Smooth muscle cell (in vitro differentiated cells): ENCODE results near the gene HOXA1. TPM values are rescaled to one million over a fixed set of nuclear protein-coding genes. Genes with fewer than 3 reads are reported as not detected.
A peak's percentile ranks its signal among the peaks of the same experiment; 100 is the strongest.

Experiments
- DNase-seq: peaks from one replicate; lab custom pipeline; 2025; ENCODE audit not compliant: unreplicated experiment; lab: John Stamatoyannopoulos, UW
- H2AFZ ChIP-seq: fragments of 200-600 bp; sonication (generic); 2 replicates; pipeline ENCODE4 v1.6.0; 2016; ENCODE audit warnings: antibody characterized with exemption, low read depth, mild to moderate bottlenecking
- H3F3A ChIP-seq: fragments of 200-600 bp; sonication (generic); 2 replicates; pipeline ENCODE4 v1.6.0; 2017; ENCODE audit warnings: antibody characterized with exemption, low read depth
- H3K27ac ChIP-seq: fragments of 200-600 bp; sonication (generic); 2 replicates; pipeline ENCODE4 v1.5.1; 2016; ENCODE audit warnings: low read depth, mild to moderate bottlenecking
- H3K27me3 ChIP-seq: fragments of 200-600 bp; sonication (generic); 2 replicates; pipeline ENCODE4 v1.6.1; 2016; ENCODE audit warnings: low read depth, mild to moderate bottlenecking
- H3K36me3 ChIP-seq: fragments of 200-600 bp; sonication (generic); 2 replicates; pipeline ENCODE4 v1.5.1; 2016; ENCODE audit warnings: low read depth
- H3K4me1 ChIP-seq: fragments of 200-600 bp; sonication (generic); 2 replicates; pipeline ENCODE4 v1.5.1; 2016; ENCODE audit warnings: low read depth
- H3K4me2 ChIP-seq: fragments of 200-600 bp; sonication (generic); 2 replicates; pipeline ENCODE4 v1.6.0; 2016; ENCODE audit warnings: mild to moderate bottlenecking
- H3K4me3 ChIP-seq: fragments of 200-600 bp; sonication (generic); 2 replicates; pipeline ENCODE4 v1.5.1; 2016; ENCODE audit warnings: mild to moderate bottlenecking
- H3K79me2 ChIP-seq: fragments of 200-600 bp; sonication (generic); 2 replicates; pipeline ENCODE4 v1.6.0; 2016; ENCODE audit warnings: low read depth, mild to moderate bottlenecking
- H3K9ac ChIP-seq: fragments of 200-600 bp; sonication (generic); 2 replicates; pipeline ENCODE4 v1.6.0; 2016; ENCODE audit warnings: low read depth
- H3K9me3 ChIP-seq: fragments of 200-600 bp; sonication (generic); replicated peaks from 2 replicates; pipeline ENCODE4 v1.5.1; 2016; ENCODE audit warnings: low read depth
- H4K20me1 ChIP-seq: fragments of 200-600 bp; sonication (generic); 2 replicates; pipeline ENCODE4 v1.6.0; 2016; ENCODE audit warnings: low read depth
- WGBS: methylation state at CpG from one replicate; pipeline ENCODE4 v1.1.7; 2016; ENCODE audit warnings: low lambda C conversion rate; 5-methylcytosine and 5-hydroxymethylcytosine counted together
- polyA plus RNA-seq: library from polyadenylated mRNA; unstranded; fragments of >200 nt; fragmentation: Nextera tagmentation; extraction: Ambion mirVana; gene quantifications from 2 replicates; pipeline ENCODE4 v1.2.1, GENCODE V29; 2016
- total RNA-seq: library from RNA; depleted of rRNA; stranded (reverse); fragments of >200 nt; gene quantifications from 2 replicates; pipeline ENCODE4 v1.2.3, GENCODE V29; 2014
- TF ChIP-seq, protein P1 (sequence below): fragments of 200-600 bp; sonication (generic); IDR thresholded peaks from 2 replicates; pipeline ENCODE4 v1.5.1; 2017; ENCODE audit warnings: borderline replicate concordance, mild to moderate bottlenecking, antibody characterized with exemption; ENCODE audit not compliant: insufficient read depth, poor library complexity, severe bottlenecking

The HOXA1 gene
- total and polyA plus RNA-seq, 2 experiments from 2014 or later, result 0.40 TPM; not detected in 1

DNA sequence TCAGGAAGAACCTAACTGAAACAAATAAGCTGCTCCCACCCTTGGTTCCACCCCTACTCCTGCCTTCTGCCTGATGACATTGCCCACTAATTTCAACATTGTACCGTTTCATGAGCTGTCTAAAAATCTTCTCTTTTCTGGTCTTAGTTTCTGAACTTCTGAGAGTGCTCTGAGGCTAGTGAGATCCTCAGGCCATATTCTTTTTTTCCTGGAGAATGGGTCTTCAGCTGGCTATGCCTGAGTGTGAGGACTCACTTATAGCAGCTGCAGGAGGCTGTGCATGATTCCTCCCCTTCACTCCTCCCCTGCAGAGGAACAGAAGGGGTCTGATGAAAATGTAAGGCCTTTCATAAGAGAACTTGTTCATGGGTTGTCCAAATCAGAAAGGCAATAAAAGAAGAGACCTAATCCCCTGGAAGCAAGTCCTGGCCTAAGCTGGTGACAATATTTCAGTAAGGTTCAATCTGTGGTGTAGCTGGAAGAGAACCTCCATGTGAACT is 23.7 kb upstream of the HOXA1 start:
- no peak for DNase-seq
- TF ChIP-seq, protein P1, sequence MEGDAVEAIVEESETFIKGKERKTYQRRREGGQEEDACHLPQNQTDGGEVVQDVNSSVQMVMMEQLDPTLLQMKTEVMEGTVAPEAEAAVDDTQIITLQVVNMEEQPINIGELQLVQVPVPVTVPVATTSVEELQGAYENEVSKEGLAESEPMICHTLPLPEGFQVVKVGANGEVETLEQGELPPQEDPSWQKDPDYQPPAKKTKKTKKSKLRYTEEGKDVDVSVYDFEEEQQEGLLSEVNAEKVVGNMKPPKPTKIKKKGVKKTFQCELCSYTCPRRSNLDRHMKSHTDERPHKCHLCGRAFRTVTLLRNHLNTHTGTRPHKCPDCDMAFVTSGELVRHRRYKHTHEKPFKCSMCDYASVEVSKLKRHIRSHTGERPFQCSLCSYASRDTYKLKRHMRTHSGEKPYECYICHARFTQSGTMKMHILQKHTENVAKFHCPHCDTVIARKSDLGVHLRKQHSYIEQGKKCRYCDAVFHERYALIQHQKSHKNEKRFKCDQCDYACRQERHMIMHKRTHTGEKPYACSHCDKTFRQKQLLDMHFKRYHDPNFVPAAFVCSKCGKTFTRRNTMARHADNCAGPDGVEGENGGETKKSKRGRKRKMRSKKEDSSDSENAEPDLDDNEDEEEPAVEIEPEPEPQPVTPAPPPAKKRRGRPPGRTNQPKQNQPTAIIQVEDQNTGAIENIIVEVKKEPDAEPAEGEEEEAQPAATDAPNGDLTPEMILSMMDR, result no peak
- no peaks in the 10 kb centered on the region for H3K36me3 ChIP-seq
- no peaks in the 10 kb centered on the region for H3K79me2 ChIP-seq
- H3K27me3 ChIP-seq, result peaks cover 100% of the 10 kb centered on the region
- no peak overlapping the region for H3K4me3 ChIP-seq
- no peaks in the 10 kb centered on the region for H3K9me3 ChIP-seq
- H3K9ac ChIP-seq, result no peak overlapping the region
- H3K27ac ChIP-seq, result no peak overlapping the region
- WGBS, result 63% methylated on average over 1 of the region's 1 CpG
- H3K4me2 ChIP-seq, result no peak overlapping the region
- H4K20me1 ChIP-seq, result peaks cover 6% of the 10 kb centered on the region
- no peaks in the 10 kb centered on the region for H3K4me1 ChIP-seq
- H3F3A ChIP-seq, result no peaks in the 10 kb centered on the region
- H2AFZ ChIP-seq, result no peak overlapping the region

DNA sequence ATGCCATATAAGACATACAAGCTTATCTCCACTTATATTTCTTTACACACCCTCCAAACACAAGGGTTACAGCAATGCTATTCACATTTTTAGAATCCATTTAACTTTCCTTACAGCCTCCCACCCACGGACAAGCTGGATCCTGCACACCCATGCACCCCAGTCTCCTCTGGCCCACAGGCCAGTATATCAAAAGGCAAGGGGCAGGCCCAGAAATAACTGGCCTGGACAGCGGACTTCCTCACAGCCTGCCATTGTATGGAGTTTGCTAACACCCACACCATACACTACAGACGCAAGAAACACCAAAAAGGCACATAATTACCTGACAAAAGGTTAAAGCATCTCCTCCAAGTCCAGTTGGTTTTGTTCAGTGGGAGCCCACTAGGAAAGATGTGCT is 22.8 kb upstream of the HOXA1 start:
- Histone ChIP-seq H3K4me2 (no peak overlapping the region), H3K9me3 (no peaks in the 10 kb centered on the region), H3K36me3 (no peaks in the 10 kb centered on the region), H3F3A (no peaks in the 10 kb centered on the region), H3K4me3 (no peak overlapping the region), H3K27me3 (peaks cover 100% of the 10 kb centered on the region), H2AFZ (no peak overlapping the region), H4K20me1 (peaks cover 6% of the 10 kb centered on the region), H3K9ac (no peak overlapping the region), H3K27ac (no peak overlapping the region), H3K79me2 (no peaks in the 10 kb centered on the region), H3K4me1 (no peaks in the 10 kb centered on the region)
- TF ChIP-seq, protein P1, result no peak
- 41% methylated on average over 3 of the region's 3 CpGs for WGBS
- no peak for DNase-seq

DNA sequence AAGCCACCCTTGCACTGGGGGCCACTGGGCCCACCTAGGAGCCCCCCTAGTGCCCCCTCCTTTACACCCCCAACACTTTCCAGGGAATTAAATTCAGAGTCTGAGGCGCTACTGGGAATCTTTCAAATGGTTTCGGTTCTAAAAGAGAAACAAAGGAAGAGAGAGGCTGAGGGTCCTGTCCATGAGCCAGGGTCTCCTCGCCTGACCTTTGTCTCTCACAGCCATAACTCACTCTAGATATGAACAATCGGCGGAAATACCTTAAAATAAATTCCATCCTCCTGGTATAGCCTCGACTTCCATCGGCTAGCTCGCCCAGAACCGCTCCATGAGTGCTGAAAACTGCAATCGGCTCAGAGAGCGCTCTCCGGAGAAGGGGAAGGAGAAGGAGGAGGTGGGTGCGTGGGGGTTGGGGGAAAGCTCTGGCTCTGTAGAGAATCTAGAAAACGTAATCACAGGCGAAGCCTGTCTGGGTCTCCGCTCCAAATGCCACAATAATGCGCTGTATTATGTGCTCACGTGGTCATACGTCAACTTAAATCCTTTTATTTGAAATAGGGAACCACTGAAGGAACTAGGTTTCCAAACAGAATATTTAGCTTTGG is 22.2 kb upstream of the HOXA1 start:
- H3K36me3 ChIP-seq, result no peaks in the 10 kb centered on the region
- H2AFZ ChIP-seq, result no peak overlapping the region
- H3K27me3 ChIP-seq, result peaks cover 100% of the 10 kb centered on the region
- H3K4me1 ChIP-seq, result no peaks in the 10 kb centered on the region
- H3K9ac ChIP-seq, result no peak overlapping the region
- TF ChIP-seq, protein P1, result no peak
- H3K4me2 ChIP-seq, result peak overlapping the region; percentile 5
- no peaks in the 10 kb centered on the region for H3K9me3 ChIP-seq
- H3K4me3 ChIP-seq, result no peak overlapping the region
- no peaks in the 10 kb centered on the region for H3F3A ChIP-seq
- DNase-seq, result no peak
- WGBS, result 10% methylated on average over 11 of the region's 19 CpGs
- no peak overlapping the region for H3K27ac ChIP-seq
- H4K20me1 ChIP-seq, result peaks cover 6% of the 10 kb centered on the region
- no peaks in the 10 kb centered on the region for H3K79me2 ChIP-seq
